Suprapubic skin (tissue), 4 donors: ENCODE measurements around the gene VWA5B2.

Experiments used
- POLR2A ChIP-seq, 2 donors: fragments of 450-650 bp; IDR thresholded peaks; one replicate each; pipeline ENCODE4 v1.6.1; 2017; ENCODE audit warnings: antibody characterized with exemption in 2 of 2, mild to moderate bottlenecking in 2 of 2, moderate library complexity in 2 of 2
- POLR2AphosphoS5 ChIP-seq, 3 donors: sonication (generic); formaldehyde crosslinking; IDR thresholded peaks; one replicate each; pipeline ENCODE4 v1.6.1; 2017; ENCODE audit warnings: antibody characterized with exemption in 3 of 3

- TF ChIP-seq POLR2AphosphoS5 (IDR thresholded peaks at IDR 0.05) (no peak), POLR2A (IDR thresholded peaks at IDR 0.05) (no peak)
Observed at GRCh38 chr3:184209146-184209923, 20.1 kb upstream of the VWA5B2 start.
